Measurements from ENCODE around the gene CA5B. TPM values are rescaled to one million over a fixed set of nuclear protein-coding genes. Genes with fewer than 3 reads are reported as not detected.

Gene CA5B
- total and polyA plus RNA-seq, 2 of the 8 experiments (the other 6 are each of a cell fraction or from before 2014, with no cell fraction given), result 3.3 to 8.6 TPM

DNA sequence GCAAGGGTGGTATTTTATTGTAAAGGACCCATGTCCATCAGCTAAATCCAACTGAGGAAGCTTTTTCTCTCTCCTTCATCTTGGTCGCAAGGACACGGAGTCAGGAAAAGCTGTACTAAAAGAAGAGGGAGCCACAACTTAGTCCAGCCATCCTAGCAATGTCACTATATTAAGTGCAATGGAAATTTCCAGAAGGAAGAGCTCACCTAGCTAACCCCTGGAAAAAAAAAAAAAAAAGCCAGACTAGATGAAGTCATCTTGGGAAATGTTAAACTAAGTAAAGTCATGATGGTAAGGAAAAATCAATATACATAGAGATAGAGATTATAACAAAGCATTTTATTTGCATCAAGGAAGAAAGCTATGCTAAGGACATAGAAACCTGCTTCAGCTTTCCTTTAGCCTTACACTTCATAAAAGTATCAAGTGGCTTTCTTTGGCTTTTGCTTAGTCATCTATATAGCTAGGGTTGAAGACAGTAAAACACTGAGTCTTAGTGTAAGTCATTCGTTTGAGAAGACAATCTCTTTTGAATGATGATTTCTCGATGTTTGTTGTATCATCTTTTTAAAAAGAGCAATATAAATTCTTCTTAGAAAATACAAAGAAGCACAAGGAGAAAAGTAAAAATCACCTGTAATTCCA lies 18.6 kb upstream of the CA5B start (continued):
- TF ChIP-seq, protein P1, sequence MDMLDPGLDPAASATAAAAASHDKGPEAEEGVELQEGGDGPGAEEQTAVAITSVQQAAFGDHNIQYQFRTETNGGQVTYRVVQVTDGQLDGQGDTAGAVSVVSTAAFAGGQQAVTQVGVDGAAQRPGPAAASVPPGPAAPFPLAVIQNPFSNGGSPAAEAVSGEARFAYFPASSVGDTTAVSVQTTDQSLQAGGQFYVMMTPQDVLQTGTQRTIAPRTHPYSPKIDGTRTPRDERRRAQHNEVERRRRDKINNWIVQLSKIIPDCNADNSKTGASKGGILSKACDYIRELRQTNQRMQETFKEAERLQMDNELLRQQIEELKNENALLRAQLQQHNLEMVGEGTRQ (IDR thresholded peaks at IDR 0.05; ENCODE audit: low read length), result no peak
- TF ChIP-seq SIX5 (IDR thresholded peaks at IDR 0.05; ENCODE audit: low read depth, low read length), result no peak
